ENCODE results near the gene PISD. TPM values are rescaled to one million over a fixed set of nuclear protein-coding genes. Genes with fewer than 3 reads are reported as not detected.
"Not testable (repeated sequence)": the region's sequence is repeated elsewhere in the genome, so short reads cannot be mapped to it uniquely, and the experiment has no call there.

Gene PISD
- 10 to 100 TPM; 27.5 to 68.1 (median 61.4) TPM for total RNA-seq

DNA sequence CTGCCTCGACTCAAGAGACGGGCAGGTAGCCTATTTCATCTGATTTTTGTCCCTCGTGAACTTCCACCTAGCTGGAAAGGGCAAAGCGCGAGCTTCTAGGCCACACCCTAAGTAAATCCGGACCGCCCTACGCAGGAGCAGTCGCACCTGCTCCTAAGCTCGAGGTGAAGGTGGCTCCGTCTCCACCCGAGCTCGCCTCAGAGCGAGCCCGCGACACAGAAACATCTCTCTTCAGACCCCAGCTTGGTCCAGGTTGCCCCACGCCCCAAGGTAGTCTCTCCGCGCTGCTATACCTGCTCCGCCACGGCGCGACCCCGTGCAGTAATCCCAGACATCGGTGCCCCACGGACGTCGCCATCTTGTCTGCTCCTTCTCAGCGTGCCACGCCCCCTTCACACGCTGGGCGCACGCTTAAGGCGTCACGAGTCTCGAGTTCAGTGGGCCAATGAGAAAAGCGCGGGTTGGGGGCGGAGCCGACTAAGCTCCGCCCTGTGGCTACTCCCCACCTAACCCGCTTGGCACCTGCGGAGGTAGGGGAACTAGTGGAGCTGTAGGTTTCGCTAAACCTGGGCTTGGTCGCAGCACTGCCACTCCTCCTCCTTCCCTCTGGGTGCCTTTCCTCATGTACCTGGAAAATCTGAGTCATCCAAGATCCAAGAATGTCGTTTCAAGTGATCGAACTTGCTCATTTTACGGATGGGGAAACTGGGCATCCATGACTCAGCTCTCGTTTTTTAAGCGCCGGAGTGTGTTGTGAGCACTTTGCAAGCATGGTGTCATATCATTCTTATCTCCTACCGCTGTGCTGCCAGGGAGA lies at the start of gene PISD:
PISD (minus strand) TSS at position 365 of the 817 bp plus-strand sequence; CDS start at position 358, 7 bp downstream.
- TF ChIP-seq, protein P1, sequence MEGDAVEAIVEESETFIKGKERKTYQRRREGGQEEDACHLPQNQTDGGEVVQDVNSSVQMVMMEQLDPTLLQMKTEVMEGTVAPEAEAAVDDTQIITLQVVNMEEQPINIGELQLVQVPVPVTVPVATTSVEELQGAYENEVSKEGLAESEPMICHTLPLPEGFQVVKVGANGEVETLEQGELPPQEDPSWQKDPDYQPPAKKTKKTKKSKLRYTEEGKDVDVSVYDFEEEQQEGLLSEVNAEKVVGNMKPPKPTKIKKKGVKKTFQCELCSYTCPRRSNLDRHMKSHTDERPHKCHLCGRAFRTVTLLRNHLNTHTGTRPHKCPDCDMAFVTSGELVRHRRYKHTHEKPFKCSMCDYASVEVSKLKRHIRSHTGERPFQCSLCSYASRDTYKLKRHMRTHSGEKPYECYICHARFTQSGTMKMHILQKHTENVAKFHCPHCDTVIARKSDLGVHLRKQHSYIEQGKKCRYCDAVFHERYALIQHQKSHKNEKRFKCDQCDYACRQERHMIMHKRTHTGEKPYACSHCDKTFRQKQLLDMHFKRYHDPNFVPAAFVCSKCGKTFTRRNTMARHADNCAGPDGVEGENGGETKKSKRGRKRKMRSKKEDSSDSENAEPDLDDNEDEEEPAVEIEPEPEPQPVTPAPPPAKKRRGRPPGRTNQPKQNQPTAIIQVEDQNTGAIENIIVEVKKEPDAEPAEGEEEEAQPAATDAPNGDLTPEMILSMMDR (IDR thresholded peaks at IDR 0.05), result peak in 1 of 6 experiments; percentile 2
- TF ChIP-seq POLR2A (IDR thresholded peaks at IDR 0.05), result peak; percentile 69 to 83
- Histone ChIP-seq H3K4me1 (peaks cover 0 to 9% (median 8%) of the 10 kb centered on the region in 4 donors), H3K9me3 (no peaks in the 10 kb centered on the region), H3K4me3 (peak within 1 kb of the TSS; percentile 82 to 93 (median 88)), H3K36me3 (no peaks in the 10 kb centered on the region), H3K27me3 (no peaks in the 10 kb centered on the region), H3K27ac (peak within 1 kb of the TSS; percentile 73 to 91 (median 76))
- peak; percentile 97 to 99 (median 98) for DNase-seq

DNA sequence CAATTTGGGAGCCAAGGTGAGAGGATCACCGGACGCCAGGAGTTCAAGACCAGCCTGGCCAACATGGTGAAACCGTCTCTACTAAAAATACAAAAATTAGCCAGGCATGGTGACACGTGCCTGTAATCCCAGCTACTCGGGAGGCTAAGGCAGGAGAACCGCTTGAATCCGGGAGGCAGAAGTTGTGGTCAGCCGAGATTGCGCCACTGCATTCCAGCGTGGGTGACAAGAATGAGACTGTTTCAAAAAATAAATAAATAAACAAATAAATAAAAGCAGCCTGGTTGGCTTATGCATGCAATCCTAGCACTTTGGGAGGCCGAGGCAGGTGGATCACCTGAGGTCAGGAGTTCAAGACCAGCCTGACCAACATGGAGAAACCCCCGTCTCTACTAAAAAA lies 49.2 kb upstream of the PISD start:
- H3K27me3 ChIP-seq, H3K4me1 ChIP-seq, H3K4me3 ChIP-seq, H3K9me3 ChIP-seq, H3K27ac ChIP-seq, DNase-seq: not testable (repeated sequence)
- H3K36me3 ChIP-seq, result peaks cover 0 to 63% (median 0%) of the 10 kb centered on the region in 3 donors

DNA sequence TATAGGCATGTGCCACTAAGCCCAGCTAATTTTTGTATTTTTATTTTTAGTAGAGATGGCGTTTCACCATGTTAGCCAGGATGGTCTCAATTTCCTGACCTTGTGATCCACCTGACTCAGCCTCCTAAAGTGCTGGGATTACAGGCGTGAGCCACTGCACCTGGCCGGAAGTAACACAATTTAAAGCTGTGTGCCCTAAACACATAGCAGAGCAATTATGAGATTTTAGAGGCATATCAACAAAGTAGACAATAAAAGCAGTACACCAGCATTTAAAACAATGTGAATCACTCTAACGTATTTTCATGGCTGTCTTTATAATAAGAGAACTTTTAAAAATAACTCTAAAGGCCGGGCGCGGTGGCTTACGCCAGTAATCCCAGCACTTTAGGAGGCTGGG lies 45.5 kb upstream of the PISD start:
- H3K9me3 ChIP-seq, result no peaks in the 10 kb centered on the region
- DNase-seq, result no peak
- peaks cover 0 to 60% (median 0%) of the 10 kb centered on the region in 3 donors for H3K36me3 ChIP-seq
- no peaks in the 10 kb centered on the region for H3K4me1 ChIP-seq
- no peak overlapping the region for H3K4me3 ChIP-seq
- TF ChIP-seq, protein P1 (IDR thresholded peaks at IDR 0.05), result no peak
- TF ChIP-seq POLR2A (IDR thresholded peaks at IDR 0.05), result no peak
- no peak overlapping the region for H3K27ac ChIP-seq
- no peaks in the 10 kb centered on the region for H3K27me3 ChIP-seq

DNA sequence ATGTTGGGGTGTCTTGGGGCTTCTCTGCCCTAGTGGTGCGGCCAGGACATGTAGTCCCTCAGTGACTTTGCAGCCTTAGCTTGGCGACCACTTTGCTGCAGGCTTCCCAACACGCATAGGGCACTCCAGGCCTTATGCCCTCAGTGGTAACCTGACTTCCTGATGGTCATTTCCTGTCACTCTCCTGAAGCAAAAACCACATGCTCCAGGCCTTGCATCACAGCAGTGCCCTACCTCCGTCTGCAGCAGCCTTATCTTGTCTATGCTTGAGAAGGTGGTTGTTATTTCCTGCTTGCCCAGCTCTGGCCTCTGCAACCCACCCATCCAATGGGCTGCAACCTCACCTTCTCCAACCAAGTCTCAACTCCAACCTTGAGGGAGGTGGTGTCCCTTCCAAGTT lies 33.4 kb upstream of the PISD start:
- Histone ChIP-seq H3K4me3 (no peak overlapping the region), H3K9me3 (no peaks in the 10 kb centered on the region), H3K27me3 (no peaks in the 10 kb centered on the region), H3K4me1 (no peaks in the 10 kb centered on the region), H3K36me3 (peaks cover 0 to 86% (median 0%) of the 10 kb centered on the region in 3 donors), H3K27ac (no peak overlapping the region)
- TF ChIP-seq POLR2A (IDR thresholded peaks at IDR 0.05), result no peak
- TF ChIP-seq, protein P1 (IDR thresholded peaks at IDR 0.05), result no peak
- no peak for DNase-seq

DNA sequence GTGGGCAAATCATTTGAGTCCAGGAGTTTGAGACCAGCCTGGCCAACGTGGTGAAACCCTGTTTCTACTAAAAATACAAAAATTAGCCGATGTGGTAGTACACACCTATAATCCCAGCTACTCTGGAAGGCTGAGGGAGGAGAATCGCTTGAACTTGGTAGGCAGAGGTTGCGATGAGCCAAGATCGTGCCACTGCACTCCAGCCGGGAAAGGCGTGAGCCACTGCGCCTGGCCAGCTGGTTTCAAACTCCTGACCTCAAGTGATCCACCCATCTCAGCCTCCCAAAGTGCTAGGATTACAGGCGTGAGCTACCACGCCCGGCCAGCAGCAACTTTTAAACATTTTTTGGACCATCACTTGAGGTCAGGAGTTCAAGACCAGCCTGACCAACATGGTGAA lies 32.0 kb upstream of the PISD start:
- H3K4me3 ChIP-seq, H3K9me3 ChIP-seq, DNase-seq, H3K27ac ChIP-seq, H3K4me1 ChIP-seq, H3K27me3 ChIP-seq: not testable (repeated sequence)
- peaks cover 0 to 86% (median 0%) of the 10 kb centered on the region in 3 donors for H3K36me3 ChIP-seq

DNA sequence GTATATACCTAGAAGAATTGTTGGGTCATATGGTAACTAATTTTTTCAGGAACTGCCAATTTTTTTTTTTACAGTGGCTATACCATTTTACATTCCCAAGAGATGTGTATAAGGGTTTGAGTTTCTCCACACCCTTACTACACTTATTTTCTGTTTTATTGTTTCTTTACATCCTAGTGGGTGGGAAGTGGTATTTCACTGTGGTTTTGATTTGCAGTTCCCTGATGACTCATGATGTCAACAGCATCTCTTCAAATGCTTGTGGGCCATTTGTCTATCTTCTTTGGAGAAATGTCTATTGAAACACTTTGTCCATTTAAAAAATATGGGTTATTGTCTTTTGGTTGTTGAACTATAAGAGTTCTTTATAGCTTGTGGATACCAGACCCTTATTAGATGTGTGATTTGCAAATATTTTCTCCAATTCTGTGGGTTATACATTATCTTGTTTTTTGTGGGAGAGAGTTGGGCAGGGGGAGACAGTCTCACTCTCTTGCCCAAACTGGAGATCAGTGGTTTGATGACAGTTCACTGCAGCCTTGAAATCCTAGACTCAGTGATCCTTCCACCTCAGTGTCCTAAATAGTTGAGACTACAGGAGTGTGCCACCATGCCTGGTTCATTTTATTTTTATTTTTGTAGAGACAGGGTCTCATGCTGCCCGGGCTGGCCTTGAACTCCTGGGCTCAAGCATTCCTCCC lies 30.3 kb upstream of the PISD start:
- no peak for DNase-seq
- TF ChIP-seq, protein P1 (IDR thresholded peaks at IDR 0.05), result peak in 3 of 6 experiments; percentile 7 to 17 (median 15)
- no peak for TF ChIP-seq POLR2A (IDR thresholded peaks at IDR 0.05)
- H3K4me3 ChIP-seq, result no peak overlapping the region
- no peaks in the 10 kb centered on the region for H3K9me3 ChIP-seq
- no peaks in the 10 kb centered on the region for H3K27me3 ChIP-seq
- no peaks in the 10 kb centered on the region for H3K4me1 ChIP-seq
- peaks cover 0 to 86% (median 0%) of the 10 kb centered on the region in 3 donors for H3K36me3 ChIP-seq
- H3K27ac ChIP-seq, result no peak overlapping the region

All from Peyer's patch (tissue), 4 donors.